Measurements from ENCODE around the gene UNCX.
"Not testable (repeated sequence)": the region's sequence is repeated elsewhere in the genome, so short reads cannot be mapped to it uniquely, and the experiment has no call there.

Gene UNCX

DNA sequence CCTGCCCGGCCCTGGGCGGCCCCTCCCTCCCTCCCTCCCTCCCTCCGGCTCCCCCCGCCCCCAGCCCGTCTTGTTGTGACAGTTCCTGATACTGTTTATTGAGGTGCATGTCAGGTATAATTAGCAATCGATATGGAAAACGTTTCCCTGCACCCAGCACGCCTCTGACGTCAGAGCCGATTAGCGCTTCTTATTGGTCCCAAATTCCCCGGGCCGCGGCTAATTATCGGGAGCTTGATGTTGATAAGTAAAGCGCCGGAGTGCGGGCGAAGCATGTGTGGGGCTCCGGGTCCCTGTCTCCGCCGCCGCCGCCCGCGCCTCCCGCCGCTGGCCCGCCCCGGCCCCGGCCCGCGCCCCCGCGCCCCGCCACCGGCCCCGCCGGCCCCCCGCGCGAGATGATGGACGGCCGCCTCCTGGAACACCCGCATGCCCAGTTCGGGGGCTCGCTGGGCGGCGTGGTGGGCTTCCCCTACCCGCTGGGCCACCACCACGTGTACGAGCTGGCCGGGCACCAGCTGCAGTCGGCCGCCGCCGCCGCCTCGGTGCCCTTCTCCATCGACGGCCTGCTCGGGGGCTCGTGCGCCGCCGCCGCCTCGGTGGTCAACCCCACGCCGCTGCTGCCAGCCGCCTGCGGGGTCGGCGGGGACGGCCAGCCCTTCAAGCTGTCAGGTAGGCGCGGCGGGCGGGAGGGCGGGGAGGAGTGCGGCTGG, at the start of gene UNCX:
TSS of gene UNCX (plus strand) at position 250 of the 710 bp plus-strand sequence. CDS start at position 396, 146 bp downstream.
- no peak for DNase-seq (ENCODE audit: low read depth)

DNA sequence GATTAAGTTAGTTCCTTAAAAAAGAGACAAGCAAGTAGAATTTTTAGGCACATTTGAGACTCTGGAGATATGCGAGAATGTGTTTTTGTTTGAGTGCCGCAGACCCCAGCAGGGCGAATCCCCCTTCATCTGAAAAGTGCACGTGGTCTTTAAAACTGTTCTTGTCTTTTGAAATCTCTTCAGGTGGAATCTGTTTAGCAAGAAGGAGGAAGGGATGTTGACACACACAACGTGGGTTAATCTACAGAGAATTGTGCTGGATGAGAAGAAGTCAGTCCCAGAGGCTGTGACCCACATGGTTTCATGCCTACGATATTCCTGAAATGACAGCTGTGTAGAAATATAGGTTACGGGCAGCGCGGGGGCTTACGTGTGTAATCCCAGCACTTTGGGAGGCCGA, 45.5 kb upstream of the UNCX start:
- no peak for DNase-seq (ENCODE audit: low read depth)

DNA sequence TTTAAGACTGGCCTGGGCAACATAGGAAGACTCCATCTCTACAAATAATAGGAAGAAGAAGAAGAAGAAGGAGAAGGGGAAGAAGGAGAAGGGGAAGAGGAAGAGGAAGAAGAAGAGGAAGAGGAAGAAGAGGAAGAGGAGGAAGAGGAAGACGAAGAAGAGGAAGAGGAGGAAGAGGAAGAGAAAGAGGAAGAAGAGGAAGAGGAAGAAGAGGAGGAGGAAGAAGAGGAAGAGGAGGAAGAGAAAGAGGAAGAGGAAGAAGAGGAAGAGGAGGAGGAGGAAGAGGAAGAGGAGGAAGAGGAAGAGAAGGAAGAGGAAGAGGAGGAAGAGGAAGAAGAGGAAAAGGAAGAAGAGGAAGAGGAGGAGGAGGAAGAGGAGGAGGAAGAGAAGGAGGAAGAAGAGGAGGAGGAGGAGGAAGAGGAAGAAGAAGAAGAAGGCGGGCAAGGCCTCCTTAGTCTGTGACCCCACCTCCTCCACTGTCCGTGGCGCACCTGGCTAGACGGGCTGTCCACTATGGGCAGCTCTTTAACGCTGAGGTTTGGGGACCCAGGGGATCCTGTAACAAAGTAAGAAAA, 43.9 kb upstream of the UNCX start:
- DNase-seq (ENCODE audit: low read depth): no peak

DNA sequence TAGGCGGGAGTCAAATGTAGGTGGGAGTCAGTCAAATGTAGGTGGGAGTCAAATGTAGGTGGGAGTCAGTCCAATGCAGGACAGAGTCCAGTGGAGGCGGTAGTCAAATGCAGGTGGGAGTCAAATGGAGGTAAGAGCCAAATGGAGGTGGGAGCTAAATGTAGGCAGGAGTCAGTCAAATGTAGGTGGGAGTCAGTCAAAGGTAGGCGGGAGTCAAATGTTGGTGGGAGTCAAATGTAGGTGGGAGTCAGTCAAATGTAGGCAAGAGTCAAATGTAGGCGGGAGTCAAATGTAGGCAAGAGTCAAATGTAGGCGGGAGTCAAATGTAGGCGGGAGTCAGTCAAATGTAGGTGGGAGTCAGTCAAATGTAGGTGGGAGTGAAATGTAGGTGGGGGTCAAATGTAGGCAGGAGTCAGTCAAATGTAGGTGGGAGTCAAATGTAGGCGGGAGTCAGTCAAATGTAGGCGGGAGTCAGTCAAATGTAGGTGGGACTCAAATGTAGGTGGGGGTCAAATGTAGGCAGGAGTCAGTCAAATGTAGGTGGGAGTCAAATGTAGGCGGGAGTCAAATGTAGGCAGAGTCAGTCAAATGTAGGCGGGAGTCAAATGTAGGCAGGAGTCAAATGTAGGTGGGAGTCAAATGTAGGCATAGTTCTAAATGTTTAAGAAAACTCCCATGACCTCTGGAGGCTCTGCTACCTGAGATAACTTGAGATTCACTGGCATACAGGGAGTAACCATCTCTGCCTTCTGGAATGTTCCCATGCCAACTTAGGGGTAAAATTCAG, 42.5 kb upstream of the UNCX start:
- no peak for DNase-seq (ENCODE audit: low read depth)

DNA sequence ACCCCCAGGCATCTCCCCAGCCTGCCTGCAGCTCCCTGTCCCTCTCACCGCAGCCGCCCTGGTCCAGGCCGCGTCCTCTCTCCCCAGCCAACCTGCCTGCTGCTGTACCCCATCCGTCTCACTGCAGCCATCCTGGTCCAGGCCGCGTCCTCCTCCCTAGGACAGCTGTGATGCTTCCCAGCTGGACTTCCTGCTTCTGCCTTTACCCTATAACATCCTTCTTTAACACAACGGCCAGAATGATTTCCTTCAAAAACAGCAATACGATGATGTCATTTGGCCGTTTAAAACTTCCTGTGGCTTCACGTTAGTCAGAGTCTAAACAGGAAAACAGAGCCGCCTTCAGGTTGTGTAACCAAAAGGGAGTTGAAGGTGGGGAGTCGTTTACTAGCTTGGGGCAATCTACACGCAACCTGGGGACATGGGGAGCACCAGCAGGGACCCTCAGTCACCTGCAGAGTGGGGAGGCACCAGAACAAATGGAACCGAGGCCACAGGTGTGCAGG, 40.4 kb upstream of the UNCX start:
- peak; percentile 60 for DNase-seq (ENCODE audit: low read depth)

DNA sequence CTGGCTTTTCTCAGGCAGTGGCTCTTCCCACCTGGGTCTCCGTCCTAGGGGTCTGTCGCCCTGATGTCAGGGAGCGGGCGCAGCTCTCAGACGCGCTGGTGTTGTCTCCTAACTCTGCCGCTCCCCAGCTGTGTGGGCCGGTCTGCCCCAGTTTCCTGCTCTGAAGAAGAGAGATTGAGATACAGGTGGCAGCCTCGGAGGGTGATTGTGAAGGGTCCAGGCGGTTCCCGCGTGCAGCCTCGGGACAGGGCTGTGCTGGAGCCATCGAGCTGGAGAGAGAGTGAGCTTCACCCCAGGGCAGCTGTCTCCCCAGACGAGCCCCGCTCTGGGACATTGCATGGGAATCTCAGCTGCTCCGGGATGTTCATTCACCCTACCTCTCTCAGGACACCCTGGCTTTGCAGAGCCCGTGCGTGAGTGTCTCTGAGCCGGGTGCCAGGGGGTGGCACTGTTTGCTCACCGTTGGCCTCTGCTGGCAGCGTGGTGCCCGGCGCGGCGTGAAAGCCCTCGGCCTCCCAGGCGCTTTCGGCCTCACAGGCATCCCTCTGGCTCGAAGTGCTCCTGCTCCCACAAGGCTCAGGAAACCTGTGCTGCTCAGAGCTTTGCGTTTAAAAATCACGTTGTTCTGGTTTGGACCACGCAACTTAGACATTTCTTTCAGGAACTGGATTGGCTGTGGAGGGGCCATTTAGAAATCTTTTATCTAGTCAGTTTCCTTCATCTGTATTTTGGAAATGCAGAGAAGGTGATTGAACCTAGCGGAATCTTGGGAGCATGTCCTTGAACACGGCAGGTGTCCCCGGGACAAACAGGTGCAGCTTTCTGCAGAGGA, 38.9 kb upstream of the UNCX start:
- no peak for DNase-seq (ENCODE audit: low read depth)

DNA sequence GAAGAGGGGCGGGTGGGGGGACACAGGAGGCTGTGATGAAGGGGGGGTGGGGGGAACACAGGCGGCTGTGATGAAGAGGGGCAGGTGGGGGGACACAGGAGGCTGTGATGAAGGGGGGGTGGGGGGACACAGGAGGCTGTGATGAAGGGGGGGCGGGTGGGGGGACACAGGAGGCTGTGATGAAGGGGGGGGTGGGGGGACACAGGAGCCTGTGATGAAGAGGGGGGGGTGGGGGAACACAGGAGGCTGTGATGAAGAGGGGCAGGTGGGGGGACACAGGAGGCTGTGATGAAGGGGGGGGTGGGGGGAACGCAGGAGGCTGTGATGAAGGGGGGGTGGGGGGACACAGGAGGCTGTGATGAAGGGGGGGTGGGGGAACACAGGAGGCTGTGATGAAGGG, 36.2 kb upstream of the UNCX start:
- not testable (repeated sequence) for DNase-seq (ENCODE audit: low read depth)

DNA sequence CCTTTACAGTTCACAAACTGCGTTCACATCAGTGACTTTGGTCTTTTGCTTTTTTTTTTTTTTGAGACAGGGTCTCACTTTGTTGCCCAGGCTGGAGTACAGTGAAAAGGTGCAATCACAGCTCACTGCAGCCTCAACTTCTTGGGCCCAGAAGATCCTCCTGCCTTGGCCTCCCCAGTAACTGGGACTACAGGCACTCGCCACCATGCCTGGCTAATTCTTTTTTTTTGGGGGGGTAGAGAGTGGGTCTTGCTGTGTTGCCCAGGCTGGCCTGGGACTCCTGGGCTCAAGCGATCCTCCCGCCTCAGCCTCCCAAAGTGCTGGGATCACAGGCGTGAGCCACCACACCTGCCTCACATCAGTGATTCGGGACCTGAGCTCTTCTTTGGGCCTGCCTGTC, 35.7 kb upstream of the UNCX start:
- no peak for DNase-seq (ENCODE audit: low read depth)

DNA sequence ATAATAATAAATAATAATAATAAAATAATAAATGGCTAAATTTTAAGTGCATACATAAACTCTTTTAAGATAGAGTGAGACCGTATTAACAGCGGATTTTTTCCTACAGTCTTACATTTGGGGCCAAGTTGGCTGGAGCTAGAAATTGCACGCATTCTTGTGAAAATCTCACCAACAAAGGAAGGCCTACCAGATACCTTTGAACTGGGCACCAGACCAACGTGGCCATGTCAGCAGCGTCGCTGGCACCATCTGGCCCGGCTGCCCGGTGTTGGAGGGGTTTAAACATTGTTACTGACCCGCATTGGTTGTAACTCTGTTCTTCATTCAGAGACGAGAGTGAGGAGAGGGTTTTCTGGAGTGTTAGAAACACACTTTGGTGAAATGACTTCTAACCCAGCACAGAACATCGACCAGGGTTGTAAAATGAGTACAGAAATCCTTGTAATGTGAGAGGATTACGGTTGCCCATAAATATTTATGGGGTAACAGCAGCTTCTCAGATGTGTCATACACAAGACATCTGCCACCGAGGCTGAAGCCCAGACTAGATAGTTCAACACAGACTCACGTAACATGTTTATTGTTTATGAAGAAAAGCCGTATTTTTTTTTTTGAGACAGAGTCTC, 34.6 kb upstream of the UNCX start:
- DNase-seq (ENCODE audit: low read depth): no peak

DNA sequence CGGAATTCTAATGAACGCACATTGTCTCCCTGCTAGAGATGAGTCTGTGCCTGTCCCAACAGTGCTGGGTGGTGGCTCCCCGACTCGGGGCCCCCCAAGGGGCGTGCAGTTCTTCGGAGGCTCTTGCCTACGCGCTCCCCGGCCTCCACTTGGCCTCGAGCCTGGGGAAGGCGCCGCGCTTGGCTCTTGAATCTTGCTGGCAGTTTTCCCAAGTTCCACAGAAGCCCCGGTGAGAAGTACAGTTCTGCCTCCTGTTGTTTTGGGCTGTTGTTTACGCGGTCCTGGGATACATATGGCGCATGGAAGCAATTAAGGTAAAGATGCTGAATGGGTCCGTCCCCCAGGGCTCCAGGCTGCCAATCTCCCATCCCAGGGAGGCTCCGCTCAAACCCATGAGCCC, 32.6 kb upstream of the UNCX start:
- DNase-seq (ENCODE audit: low read depth): no peak

DNA sequence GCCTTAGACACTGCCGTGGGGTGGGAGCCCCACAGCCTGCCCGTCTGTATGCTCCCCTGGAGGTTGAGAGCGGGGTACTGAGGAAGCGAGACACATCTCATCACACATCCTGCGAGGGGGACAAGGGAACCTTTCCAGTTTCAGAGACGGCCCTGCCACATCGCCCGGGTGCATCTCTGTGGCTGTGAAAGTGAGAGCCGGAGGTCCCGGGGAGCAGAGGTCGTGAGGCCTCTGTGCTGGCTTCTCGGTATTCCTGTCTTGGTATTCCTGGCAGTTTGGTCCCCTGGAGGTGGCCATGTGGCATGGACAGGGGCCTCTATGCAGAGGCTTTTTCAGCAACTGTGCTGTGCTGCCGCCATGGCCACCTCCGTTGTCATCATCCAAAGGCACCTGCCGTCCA, 30.8 kb upstream of the UNCX start:
- DNase-seq (ENCODE audit: low read depth): no peak

DNA sequence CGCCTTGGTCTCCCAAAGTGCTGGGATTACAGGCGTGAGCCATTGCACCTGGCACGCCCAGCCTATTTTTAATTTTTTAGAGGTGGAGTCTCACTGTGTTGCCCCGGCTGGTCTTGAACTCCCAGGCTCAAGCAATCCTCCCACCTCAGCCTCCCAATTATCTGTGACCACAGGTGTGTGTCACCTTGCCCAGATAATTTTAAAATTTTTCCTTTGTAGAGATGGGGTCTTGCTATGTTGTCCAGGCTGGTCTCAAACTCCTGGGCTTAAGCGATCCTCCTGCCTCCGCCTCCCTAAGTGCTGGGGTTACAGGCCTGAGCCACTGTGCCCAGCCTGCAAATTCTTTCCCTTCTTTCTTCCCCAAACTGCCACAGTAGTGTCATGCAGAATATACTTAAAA, 29.8 kb upstream of the UNCX start:
- not testable (repeated sequence) for DNase-seq (ENCODE audit: low read depth)

DNA sequence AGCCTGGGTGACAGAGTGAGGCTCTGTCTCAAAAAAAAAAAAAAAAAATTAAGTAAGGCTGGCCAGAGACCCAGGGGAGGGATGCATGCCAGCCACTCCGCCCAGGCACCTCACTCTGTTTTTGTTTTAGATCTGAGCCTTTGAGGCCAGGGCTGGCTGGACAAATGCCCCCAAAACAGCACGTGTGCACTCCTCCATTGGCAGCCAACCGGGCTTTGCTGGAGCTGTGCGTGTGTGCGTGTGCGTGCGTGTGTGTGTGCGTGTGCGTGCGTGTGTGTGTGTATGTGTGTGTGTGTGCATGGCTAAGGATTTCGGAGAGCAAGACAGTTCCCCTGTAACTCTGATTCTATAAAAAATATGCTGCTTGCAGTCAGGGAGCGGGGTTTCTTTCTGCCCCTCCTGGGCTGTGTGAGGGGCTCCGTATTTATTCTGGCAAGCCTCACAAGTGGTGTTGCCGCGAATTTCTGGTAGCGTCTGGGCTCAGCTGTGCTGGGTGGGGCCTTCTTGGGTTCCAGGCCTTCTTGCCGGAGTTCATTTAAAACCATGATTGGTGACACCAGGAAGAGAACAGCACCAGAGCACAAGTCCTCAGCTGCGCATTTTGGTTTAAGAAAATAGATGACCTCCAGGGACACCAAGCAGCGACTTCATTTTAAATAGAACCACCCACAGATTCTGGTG, 28.1 kb upstream of the UNCX start:
- no peak for DNase-seq (ENCODE audit: low read depth)

DNA sequence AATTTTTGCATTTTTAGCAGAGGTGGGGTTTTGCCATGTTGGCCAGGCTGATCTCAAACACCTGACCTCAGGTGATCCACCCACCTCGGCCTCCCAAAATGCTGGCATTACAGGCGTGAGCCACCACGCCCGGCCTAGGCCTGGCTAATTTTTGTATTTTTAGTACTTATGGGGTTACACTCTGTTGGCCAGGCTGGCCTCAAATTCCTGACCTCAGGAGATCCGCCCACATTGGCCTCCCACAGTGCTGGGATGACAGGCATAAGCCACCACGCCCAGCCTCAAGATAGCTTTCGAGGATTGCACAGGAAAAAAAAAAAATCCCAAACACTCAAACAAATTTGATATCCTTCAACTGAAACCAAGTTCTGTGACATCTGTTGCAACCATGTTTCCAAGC, 26.9 kb upstream of the UNCX start:
- not testable (repeated sequence) for DNase-seq (ENCODE audit: low read depth)

DNA sequence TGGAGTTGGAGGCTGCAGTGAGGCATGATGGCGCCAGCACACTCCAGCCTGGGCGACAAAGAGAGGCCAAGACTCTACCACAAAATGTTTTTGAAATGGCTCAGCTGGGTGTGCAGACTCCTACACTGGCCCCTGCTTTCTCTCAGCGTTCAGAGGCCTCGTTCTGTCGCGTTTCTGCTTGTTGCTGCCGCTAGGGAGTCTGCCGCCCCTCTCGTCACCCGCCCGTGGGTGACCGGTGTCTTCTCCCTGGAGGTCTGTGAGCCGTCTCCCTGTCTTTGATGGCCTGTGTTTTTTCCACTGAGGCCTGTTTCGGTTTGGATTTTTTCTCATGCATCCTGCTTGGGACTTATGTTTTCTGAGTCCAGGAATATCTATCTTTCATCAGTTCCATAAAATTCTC, 23.6 kb upstream of the UNCX start:
- no peak for DNase-seq (ENCODE audit: low read depth)

DNA sequence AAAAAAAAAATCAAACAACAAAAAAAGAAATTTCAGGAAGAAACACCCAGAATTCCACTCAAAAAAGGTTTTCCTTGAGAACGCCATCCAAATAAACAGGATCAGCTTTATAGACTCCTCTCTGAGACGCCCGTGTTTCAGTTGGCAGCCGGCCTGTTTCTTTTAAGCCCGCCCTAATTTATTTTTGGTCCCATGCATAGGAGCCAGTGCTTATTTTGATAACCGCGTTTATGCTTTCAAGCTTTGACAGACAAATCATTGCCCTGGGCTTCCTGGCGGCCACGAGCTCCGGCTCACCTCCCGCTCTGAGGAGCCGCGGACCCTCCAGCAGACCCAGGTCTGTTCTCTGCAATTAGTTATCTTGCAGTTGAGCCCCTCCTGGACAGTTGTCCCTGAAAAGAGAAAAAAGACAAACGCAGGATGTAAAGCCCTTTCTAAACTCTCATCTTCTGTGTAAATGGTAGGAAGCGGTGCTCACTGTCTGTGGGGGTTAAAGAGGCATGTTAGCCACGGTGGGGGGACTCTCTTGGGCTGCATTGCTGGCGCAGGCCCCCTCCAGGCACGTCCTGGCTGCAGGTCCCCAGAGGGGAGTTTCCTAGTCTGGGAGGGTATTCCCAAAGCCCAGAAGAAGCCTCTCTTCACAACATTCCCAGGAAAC, 22.2 kb upstream of the UNCX start:
- DNase-seq (ENCODE audit: low read depth): no peak

DNA sequence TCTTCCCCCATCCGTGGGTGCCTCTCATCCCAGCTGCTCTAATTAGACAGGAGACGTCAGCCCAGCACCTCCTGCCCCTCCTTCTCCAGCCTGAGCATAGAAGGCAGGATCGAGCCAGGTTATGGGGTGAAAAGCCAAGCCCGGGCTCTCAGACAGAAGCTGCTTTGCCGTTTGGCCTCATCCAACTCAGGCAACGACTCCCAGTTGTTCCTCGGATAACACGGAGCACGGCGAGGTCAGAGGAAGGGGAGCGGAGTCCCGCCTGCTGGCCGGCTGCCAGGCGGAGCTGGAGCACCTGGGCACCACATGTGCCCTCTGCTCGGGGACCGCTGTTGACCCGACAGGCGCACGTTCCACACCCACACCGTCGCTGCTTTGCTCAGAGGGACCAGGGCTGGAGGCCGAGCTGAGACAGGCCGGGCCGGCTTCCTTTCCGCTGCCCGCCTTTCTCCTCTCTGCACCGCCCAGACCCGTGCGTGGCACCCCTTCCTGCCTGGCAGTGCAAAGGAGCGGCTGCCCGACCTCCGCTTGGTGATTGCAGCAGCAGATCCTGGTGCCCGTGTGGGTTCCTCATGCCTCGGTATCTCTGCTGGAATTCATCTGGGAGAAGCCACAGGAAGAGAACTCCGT, 21.6 kb upstream of the UNCX start:
- no peak for DNase-seq (ENCODE audit: low read depth)

DNA sequence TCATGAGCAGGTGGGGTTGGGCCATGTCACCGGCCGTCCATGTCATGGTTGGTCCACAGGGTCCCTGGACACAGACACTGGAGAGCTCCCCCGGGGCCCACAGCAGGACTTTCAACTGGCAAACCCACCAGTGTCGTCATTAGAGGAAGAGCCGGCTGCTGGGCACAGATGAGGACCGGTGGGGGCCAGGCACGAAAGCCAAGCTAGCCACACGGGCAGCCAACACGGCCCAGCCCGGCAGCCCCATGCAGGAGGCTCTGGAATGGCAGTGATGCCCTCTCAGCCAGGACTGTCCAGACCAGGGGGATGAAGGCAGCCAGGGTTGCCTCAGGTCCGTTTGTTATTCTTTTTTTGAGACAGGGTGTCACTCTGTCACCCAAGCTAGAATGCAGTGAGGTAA, 21.1 kb upstream of the UNCX start:
- DNase-seq (ENCODE audit: low read depth): no peak

DNA sequence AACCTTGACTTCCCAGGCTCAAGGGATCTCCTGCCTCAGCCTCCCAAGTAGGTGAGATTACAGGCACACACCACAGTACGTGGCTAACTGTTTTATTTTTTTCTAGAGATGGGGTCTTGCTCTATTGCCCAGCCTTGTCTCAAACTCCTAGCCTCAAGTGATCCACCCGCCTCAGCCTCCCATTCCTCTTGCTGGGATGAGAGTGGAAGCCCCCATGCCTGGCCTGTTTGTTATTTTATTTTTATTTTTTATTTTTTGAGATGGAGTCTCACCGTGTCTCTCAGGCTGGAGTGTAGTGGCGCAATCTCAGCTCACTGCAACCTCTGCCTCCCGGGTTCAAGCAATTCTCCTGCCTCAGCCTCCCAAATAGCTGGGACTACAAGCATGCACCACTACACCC, 20.6 kb upstream of the UNCX start:
- not testable (repeated sequence) for DNase-seq (ENCODE audit: low read depth)

DNA sequence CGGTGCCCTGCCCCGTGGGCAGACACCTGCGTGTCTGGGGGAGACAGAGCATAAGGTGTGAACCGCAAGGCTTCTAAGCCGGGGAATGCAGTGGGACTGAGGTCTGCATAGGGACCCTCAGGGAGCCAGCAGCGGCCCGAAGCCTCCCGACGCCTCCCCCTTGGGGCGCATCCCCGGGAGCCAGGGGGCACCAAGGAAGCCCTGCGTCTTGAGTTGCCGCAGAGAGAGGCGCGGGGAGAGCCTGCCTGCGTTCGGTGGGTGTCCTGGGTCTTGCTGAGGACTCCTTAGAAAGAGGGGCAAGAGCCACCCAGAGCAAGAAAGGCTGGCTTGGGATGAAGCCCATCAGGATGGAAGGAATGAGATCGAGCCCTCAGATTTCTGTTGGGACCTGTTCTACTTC, 18.2 kb upstream of the UNCX start:
- DNase-seq (ENCODE audit: low read depth): no peak
